HepG2 (cell line): ENCODE results near the gene RAC3. TPM values are rescaled to one million over a fixed set of nuclear protein-coding genes. Genes with fewer than 3 reads are reported as not detected.

ENCODE experiments used
- AFF4 ChIP-seq: sonication (generic); formaldehyde crosslinking; IDR thresholded peaks from 2 replicates; pipeline ENCODE4 v1.4.0; 2020; ENCODE audit warnings: missing genetic modification reagents
- CENPX ChIP-seq: sonication (generic); formaldehyde crosslinking; IDR thresholded peaks from 2 replicates; pipeline ENCODE4 v1.9.0; 2021; ENCODE audit warnings: mild to moderate bottlenecking, missing genetic modification reagents, moderate library complexity
- DNMT1 ChIP-seq: sonication (generic); formaldehyde crosslinking; IDR thresholded peaks from 2 replicates; pipeline ENCODE4 v1.5.1; 2020; ENCODE audit warnings: mild to moderate bottlenecking, missing genetic modification reagents
- DR1 ChIP-seq: sonication (generic); formaldehyde crosslinking; IDR thresholded peaks from 2 replicates; pipeline ENCODE4 v1.8.0; 2021; ENCODE audit warnings: mild to moderate bottlenecking, missing genetic modification reagents, inconsistent platforms
- KDM3A ChIP-seq: IDR thresholded peaks from 2 replicates; pipeline ENCODE4 v1.6.1; 2018; ENCODE audit warnings: low read depth, missing compliant biosample characterization
- PATZ1 ChIP-seq: sonication (generic); formaldehyde crosslinking; IDR thresholded peaks from 2 replicates; pipeline ENCODE4 v1.4.0; 2020; ENCODE audit warnings: missing genetic modification reagents
- PAXIP1 ChIP-seq: sonication (generic); formaldehyde crosslinking; conservative IDR thresholded peaks from 2 replicates; pipeline ENCODE4 v1.4.0; 2020; ENCODE audit warnings: mild to moderate bottlenecking, missing genetic modification reagents, moderate library complexity
- RAD21 ChIP-seq: fragments of 450-650 bp; formaldehyde crosslinking; IDR thresholded peaks from 2 replicates; pipeline ENCODE4 v1.5.0; 2020; ENCODE audit warnings: mild to moderate bottlenecking
- SPEN ChIP-seq: sonication (generic); formaldehyde crosslinking; IDR thresholded peaks from 2 replicates; pipeline ENCODE4 v1.5.1; 2020; ENCODE audit warnings: low read depth, mild to moderate bottlenecking, missing genetic modification reagents
- ZBTB38 ChIP-seq: sonication (generic); formaldehyde crosslinking; IDR thresholded peaks from 2 replicates; pipeline ENCODE4 v1.5.1; 2020; ENCODE audit warnings: mild to moderate bottlenecking, missing genetic modification reagents
- ZFP91 ChIP-seq: sonication (generic); formaldehyde crosslinking; IDR thresholded peaks from 2 replicates; pipeline ENCODE4 v1.9.0; 2022; ENCODE audit warnings: missing genetic modification reagents, mild to moderate bottlenecking, borderline replicate concordance
- ZNF296 ChIP-seq: sonication (generic); formaldehyde crosslinking; conservative IDR thresholded peaks from 2 replicates; pipeline ENCODE4 v1.5.0; 2020; ENCODE audit warnings: mild to moderate bottlenecking, missing genetic modification reagents
- ZNF446 ChIP-seq: sonication (generic); formaldehyde crosslinking; IDR thresholded peaks from 2 replicates; pipeline ENCODE4 v1.5.0; 2020; ENCODE audit warnings: mild to moderate bottlenecking, missing genetic modification reagents
- ZNF530 ChIP-seq: sonication (generic); formaldehyde crosslinking; IDR thresholded peaks from 2 replicates; pipeline ENCODE4 v1.5.0; 2020; ENCODE audit warnings: low read depth, mild to moderate bottlenecking, missing genetic modification reagents
- ZSCAN9 ChIP-seq: IDR thresholded peaks from 2 replicates; pipeline ENCODE4 v1.6.1; 2016; ENCODE audit warnings: borderline replicate concordance
- ZZZ3 ChIP-seq: sonication (generic); formaldehyde crosslinking; IDR thresholded peaks from 2 replicates; pipeline ENCODE4 v1.4.0; 2020; ENCODE audit warnings: missing genetic modification reagents, mild to moderate bottlenecking, borderline replicate concordance
- polyA plus RNA-seq, 8 experiments: library from polyadenylated mRNA; depleted of rRNA in 3 of 8; stranded (reverse) in 7 of 8; unstranded in 1 of 8; fragments of >200 nt; fragmentation: Illumina TruSeq in 4 of 8; extraction: Trizol in 4 of 8; gene quantifications; 2 replicates each; pipeline versions ENCODE4 v1.2.1 to v1.2.3, GENCODE V29; 2011 to 2016; ENCODE audit warnings: low read depth in 4 of 8, missing spikeins in 1 of 8, mixed read lengths in 1 of 8; ENCODE audit not compliant: insufficient read depth in 1 of 8
- total RNA-seq, 5 experiments: library from RNA; depleted of rRNA; stranded (reverse); fragments of >200 nt; fragmentation: Illumina TruSeq; extraction: Trizol; gene quantifications; 2 replicates each; pipeline ENCODE4 v1.2.3, GENCODE V29; 2016; ENCODE audit warnings: low read depth in 1 of 5

The RAC3 gene
- total and polyA plus RNA-seq, 2 of the 13 experiments (the other 11 are each of a cell fraction or from before 2014, with no cell fraction given), result 10.5 to 21.3 TPM

- no peak for TF ChIP-seq KDM3A (CRISPR knock-in tag)
- no peak for TF ChIP-seq ZNF530 (CRISPR knock-in tag)
- peak; percentile 32; the same call in 1 of the 2 replicates for TF ChIP-seq RAD21 (CRISPR knock-in tag)
- TF ChIP-seq ZFP91 (CRISPR knock-in tag), result 0 out of 2 replicates have a peak, but pooled peaks have one; percentile 45
- TF ChIP-seq ZNF446 (CRISPR knock-in tag), result no peak
- no peak for TF ChIP-seq DR1 (CRISPR knock-in tag)
- TF ChIP-seq ZSCAN9, result no peak
- TF ChIP-seq PATZ1 (CRISPR knock-in tag), result peak; percentile 89
- TF ChIP-seq ZBTB38 (CRISPR knock-in tag), result peak; percentile 65
- no peak for TF ChIP-seq ZNF296 (CRISPR knock-in tag)
- 0 out of 2 replicates have a peak, but pooled peaks have one; percentile 30 for TF ChIP-seq ZZZ3 (CRISPR knock-in tag)
- no peak for TF ChIP-seq SPEN
- no peak for TF ChIP-seq DNMT1 (CRISPR knock-in tag)
- TF ChIP-seq PAXIP1 (CRISPR knock-in tag), result peak; percentile 70
- no peak for TF ChIP-seq CENPX (CRISPR knock-in tag)
- no peak for TF ChIP-seq AFF4 (CRISPR knock-in tag)
Observed at GRCh38 chr17:82039695-82040299, 8.3 kb downstream of the RAC3 start (continued).
